ENCODE measurements around the gene BPIFB6.
"Not testable (repeated sequence)": the region's sequence is repeated elsewhere in the genome, so short reads cannot be mapped to it uniquely, and the experiment has no call there.

The BPIFB6 gene

GRCh38 chr20:33030569-33030968 is 879 bp upstream of the BPIFB6 start:
- no peak for DNase-seq (ENCODE audit: low spot score)

GRCh38 chr20:33032555-33032954 is 1.1 kb downstream of the BPIFB6 start:
- DNase-seq (ENCODE audit: low spot score) = no peak

- DNase-seq (ENCODE audit: low spot score) = no peak
These were observed 1.9 kb downstream of the BPIFB6 start for GRCh38 chr20:33033381-33033780.

- DNase-seq (ENCODE audit: low spot score) = no peak
These were observed 2.7 kb downstream of the BPIFB6 start for GRCh38 chr20:33034115-33034514.

GRCh38 chr20:33034901-33035492 is 3.5 kb downstream of the BPIFB6 start:
- DNase-seq (ENCODE audit: low spot score) = no peak

- no peak for DNase-seq (ENCODE audit: low spot score)
These were observed 6.0 kb downstream of the BPIFB6 start for GRCh38 chr20:33037456-33037855.

GRCh38 chr20:33038243-33038642 is 6.8 kb downstream of the BPIFB6 start:
- no peak for DNase-seq (ENCODE audit: low spot score)

GRCh38 chr20:33042430-33042829 is 11.0 kb downstream of the BPIFB6 start:
- DNase-seq (ENCODE audit: low spot score) = no peak

GRCh38 chr20:33042983-33043730 is 11.7 kb downstream of the BPIFB6 start:
- DNase-seq (ENCODE audit: low spot score) = no peak

- DNase-seq (ENCODE audit: low spot score) = no peak
These were observed 12.3 kb downstream of the BPIFB6 start for GRCh38 chr20:33043731-33044181.

GRCh38 chr20:33045129-33045721 is 13.8 kb downstream of the BPIFB6 start:
- DNase-seq (ENCODE audit: low spot score) = not testable (repeated sequence)

GRCh38 chr20:33046412-33046811 is 15.0 kb downstream of the BPIFB6 start:
- no peak for DNase-seq (ENCODE audit: low spot score)

- no peak for DNase-seq (ENCODE audit: low spot score)
These were observed 19.9 kb downstream of the BPIFB6 start for GRCh38 chr20:33051333-33051732.

GRCh38 chr20:33053291-33054106 is 22.1 kb downstream of the BPIFB6 start, which contains the start of gene BPIFB3:
Gene BPIFB3, plus strand, starts transcription at chr20:33053903. Its CDS starts 1,533 bp downstream, at chr20:33055436.
- DNase-seq (ENCODE audit: low spot score) = no peak

- no peak for DNase-seq (ENCODE audit: low spot score)
These were observed 22.9 kb downstream of the BPIFB6 start for GRCh38 chr20:33054381-33054780.

- no peak for DNase-seq (ENCODE audit: low spot score)
These were observed 23.3 kb downstream of the BPIFB6 start for GRCh38 chr20:33054791-33055190.

- DNase-seq (ENCODE audit: low spot score) = no peak
These were observed 27.7 kb downstream of the BPIFB6 start for GRCh38 chr20:33059136-33059535.

- no peak for DNase-seq (ENCODE audit: low spot score)
These were observed 28.4 kb downstream of the BPIFB6 start for GRCh38 chr20:33059741-33060390.

GRCh38 chr20:33061658-33062028 is 30.2 kb downstream of the BPIFB6 start:
- no peak for DNase-seq (ENCODE audit: low spot score)

- DNase-seq (ENCODE audit: low spot score) = no peak
These were observed 30.8 kb downstream of the BPIFB6 start for GRCh38 chr20:33062105-33062824.

- DNase-seq (ENCODE audit: low spot score) = no peak
These were observed 31.3 kb downstream of the BPIFB6 start for GRCh38 chr20:33062825-33063149.

All from GM03348 (cell line).